Panc1 (cell line): Measurements from ENCODE around the gene NACAD. TPM values are rescaled to one million over a fixed set of nuclear protein-coding genes. Genes with fewer than 3 reads are reported as not detected.

Experiments
- ATAC-seq: fragments of 200-7000 bp; cut with Tn5 transposase; 2 replicates; pipeline ENCODE4 v1.9.1; 2020; ENCODE audit warnings: mild to moderate bottlenecking, moderate library complexity
- BruUV-seq: library from RNA; stranded (reverse); fragments of 400-500 nt; replicated peaks from 2 replicates; lab custom pipeline; 2021; lab: Mats Ljungman, UMichigan
- CTCF ChIA-PET: fragments of 300-600 bp; sonication (Branson Sonifier 250); formaldehyde crosslinking; loops from one replicate; lab custom pipeline; 2022; ENCODE audit warnings: antibody characterized with exemption; lab: Charles Lee
- POLR2A ChIA-PET: fragments of 300-600 bp; sonication (Branson Sonifier 250); formaldehyde crosslinking; loops from one replicate; lab custom pipeline; 2022; ENCODE audit warnings: antibody characterized with exemption; lab: Charles Lee
- DNase-seq: peaks from one replicate; pipeline ENCODE4 v3.0.0-alpha.2; 2010; ENCODE audit warnings: low read depth, low spot score
- H3K27ac ChIP-seq: 2 replicates; pipeline ENCODE4 v1.5.1; 2011; ENCODE audit warnings: mild to moderate bottlenecking, low read length, inconsistent platforms
- H3K27me3 ChIP-seq: fragments of 200-500 bp; sonication (Bioruptor generic); 2 replicates; pipeline ENCODE4 v1.6.0; 2014; ENCODE audit warnings: low read length, inconsistent platforms; ENCODE audit not compliant: control insufficient read depth, insufficient read depth
- H3K36me3 ChIP-seq: fragments of 200-500 bp; sonication (Bioruptor generic); 2 replicates; pipeline ENCODE4 v1.5.1; 2014; ENCODE audit warnings: inconsistent platforms, mild to moderate bottlenecking, low read length, moderate library complexity; ENCODE audit not compliant: control insufficient read depth, insufficient read depth
- H3K4me1 ChIP-seq: 2 replicates; pipeline ENCODE4 v1.5.1; 2011; ENCODE audit warnings: inconsistent platforms, mild to moderate bottlenecking, low read length, moderate library complexity; ENCODE audit not compliant: control insufficient read depth, insufficient read depth
- H3K4me3 ChIP-seq, 2 experiments: 2 replicates each; pipeline ENCODE4 v1.5.1; 2011 to 2012; ENCODE audit warnings: low read depth in 2 of 2, low read length in 2 of 2, mild to moderate bottlenecking in 2 of 2, inconsistent platforms in 1 of 2, moderate library complexity in 1 of 2
- H3K9me3 ChIP-seq: fragments of 200-500 bp; sonication (Bioruptor generic); 2 replicates; pipeline ENCODE4 v1.5.1; 2014; ENCODE audit warnings: low read depth, mild to moderate bottlenecking, inconsistent platforms, low read length, moderate library complexity; ENCODE audit not compliant: control insufficient read depth, insufficient read depth
- POLR2AphosphoS5 ChIP-seq: IDR thresholded peaks from 2 replicates; pipeline ENCODE4 v1.6.1; 2012; ENCODE audit warnings: mild to moderate bottlenecking, low read depth, low read length, moderate library complexity
- SIN3A ChIP-seq: IDR thresholded peaks from 2 replicates; pipeline ENCODE4 v1.6.1; 2012; ENCODE audit warnings: low read depth, mild to moderate bottlenecking, low read length, moderate library complexity, borderline replicate concordance; ENCODE audit not compliant: insufficient read depth
- TCF7L2 ChIP-seq: IDR thresholded peaks from 2 replicates; pipeline ENCODE4 v1.6.1; 2011; ENCODE audit warnings: mild to moderate bottlenecking, low read depth, low read length, inconsistent platforms
- in situ Hi-C: cut with HindIII; loops from 2 replicates; pipeline ENCODE4 v1.10.0; 2016; ENCODE audit warnings: low sequenced_read_pairs, low pct_unique_long_range_greater_than_20kb
- intact Hi-C: fragments of 100-400 bp; cut with micrococcal nuclease; formaldehyde crosslinking; loops from one replicate; pipeline ENCODE4 v1.10.0; 2022; ENCODE audit not compliant: unreplicated experiment
- total RNA-seq: library from RNA; stranded (reverse); gene quantifications from one replicate; pipeline ENCODE4 v1.2.1, GENCODE V29; 2021; ENCODE audit not compliant: unreplicated experiment
- TF ChIP-seq, protein P1 (sequence below), 2 experiments: IDR thresholded peaks; 2 replicates each; pipeline ENCODE4 v1.6.1; 2011 to 2012; ENCODE audit warnings: low read depth in 2 of 2, control low read depth in 1 of 2, low read length in 1 of 2, mild to moderate bottlenecking in 1 of 2, moderate library complexity in 1 of 2; ENCODE audit not compliant: insufficient read depth in 1 of 2
- TF ChIP-seq, protein P2 (sequence below): fragments of 450-650 bp; IDR thresholded peaks from 2 replicates; pipeline ENCODE4 v1.5.1; 2017; ENCODE audit warnings: mild to moderate bottlenecking

The NACAD gene
- total RNA-seq, 1 experiment from 2014 or later, result 5.3 TPM

DNA sequence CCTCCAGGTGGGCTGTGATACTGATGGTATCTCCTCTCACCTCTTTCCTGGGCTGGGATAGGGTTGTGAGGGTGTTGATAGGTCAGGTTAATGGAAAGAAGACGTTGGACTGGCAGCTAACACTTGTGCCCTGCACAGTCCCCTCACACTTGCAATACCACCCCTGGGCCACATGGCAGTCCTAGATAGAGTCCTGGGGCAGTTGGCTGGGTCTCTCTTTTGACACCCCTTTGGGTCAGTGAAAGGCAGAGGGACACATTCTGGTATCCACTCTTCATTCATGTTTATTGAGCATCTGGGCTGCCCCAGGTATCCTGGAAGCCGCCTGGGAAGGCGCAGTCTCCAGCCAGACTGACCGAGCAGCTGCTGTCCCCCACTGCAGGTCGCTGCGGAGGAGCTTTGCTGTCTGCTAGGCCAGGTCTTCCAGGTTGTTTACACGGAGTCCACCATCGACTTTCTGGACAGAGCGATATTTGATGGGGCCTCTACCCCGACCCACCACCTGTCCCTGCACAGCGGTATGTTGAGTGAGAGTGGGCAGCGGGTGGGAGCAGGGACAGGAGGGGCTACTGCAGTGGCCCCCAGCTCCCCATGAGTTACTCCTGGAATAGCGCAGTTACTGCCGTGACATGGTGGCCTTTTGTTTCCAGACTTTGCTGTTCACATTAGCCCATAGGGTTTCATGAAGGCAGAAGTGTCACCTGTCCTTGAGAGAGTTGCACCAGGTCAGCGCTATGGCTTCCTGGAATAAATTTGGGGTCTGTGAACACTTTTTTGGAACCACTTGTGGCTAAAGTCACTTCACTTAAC, 19.1 kb downstream of the NACAD start:
- CTCF ChIA-PET, result no interaction called here
- H3K4me3 ChIP-seq, result no peak overlapping the region
- POLR2A ChIA-PET, result interaction anchor here (0.6 kb wide), 1 partner anchor 48 kb away, joined by 5 read pairs; no protein-coding TSS in a partner anchor

DNA sequence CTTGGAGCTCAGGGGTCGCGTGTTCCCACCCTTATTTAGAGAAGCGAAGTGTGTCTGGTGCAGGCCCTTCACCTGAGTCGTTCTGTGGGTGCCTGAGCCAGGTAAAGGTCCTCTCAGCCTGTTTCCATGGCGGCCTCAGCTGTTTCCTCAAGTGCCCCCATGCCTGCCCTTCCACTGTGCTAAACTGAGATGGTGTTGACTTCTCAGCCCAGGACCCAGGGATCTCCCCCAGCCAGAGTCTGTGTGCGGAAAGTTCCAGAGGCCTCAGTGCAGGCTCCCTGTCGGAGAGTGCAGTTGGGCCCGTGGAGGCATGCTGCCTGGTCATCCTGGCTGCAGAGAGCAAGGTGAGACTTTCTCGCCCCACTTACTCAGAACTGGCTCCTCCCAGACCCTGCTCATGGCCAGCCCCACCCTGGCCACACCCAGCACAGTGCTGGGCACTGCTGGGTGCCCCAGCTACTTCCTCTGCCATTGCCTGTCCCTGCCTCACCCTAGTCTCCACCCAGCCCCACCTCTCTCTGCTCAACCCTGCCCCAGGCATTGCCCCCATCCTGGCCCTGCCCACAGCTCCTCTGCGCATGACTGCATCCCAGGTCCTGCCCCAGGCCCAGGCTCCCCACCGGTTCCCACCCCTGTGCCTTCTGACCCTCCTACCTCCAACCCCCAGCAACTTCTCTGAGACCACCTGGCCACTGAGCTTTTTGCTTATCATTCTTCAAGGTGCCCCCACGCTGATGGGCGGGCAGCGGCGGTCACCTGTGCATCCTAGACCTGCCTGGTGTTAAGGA, 20.3 kb downstream of the NACAD start:
- Histone ChIP-seq H3K4me1 (no peaks in the 10 kb centered on the region), H3K4me3 (no peak overlapping the region), H3K27me3 (no peaks in the 10 kb centered on the region), H3K27ac (no peak overlapping the region), H3K9me3 (no peaks in the 10 kb centered on the region), H3K36me3 (peaks cover 2% of the 10 kb centered on the region; the same call in 1 of the 2 replicates)
- in situ Hi-C loops, result no loop called here
- no peak for TF ChIP-seq SIN3A
- TF ChIP-seq, protein P1, sequence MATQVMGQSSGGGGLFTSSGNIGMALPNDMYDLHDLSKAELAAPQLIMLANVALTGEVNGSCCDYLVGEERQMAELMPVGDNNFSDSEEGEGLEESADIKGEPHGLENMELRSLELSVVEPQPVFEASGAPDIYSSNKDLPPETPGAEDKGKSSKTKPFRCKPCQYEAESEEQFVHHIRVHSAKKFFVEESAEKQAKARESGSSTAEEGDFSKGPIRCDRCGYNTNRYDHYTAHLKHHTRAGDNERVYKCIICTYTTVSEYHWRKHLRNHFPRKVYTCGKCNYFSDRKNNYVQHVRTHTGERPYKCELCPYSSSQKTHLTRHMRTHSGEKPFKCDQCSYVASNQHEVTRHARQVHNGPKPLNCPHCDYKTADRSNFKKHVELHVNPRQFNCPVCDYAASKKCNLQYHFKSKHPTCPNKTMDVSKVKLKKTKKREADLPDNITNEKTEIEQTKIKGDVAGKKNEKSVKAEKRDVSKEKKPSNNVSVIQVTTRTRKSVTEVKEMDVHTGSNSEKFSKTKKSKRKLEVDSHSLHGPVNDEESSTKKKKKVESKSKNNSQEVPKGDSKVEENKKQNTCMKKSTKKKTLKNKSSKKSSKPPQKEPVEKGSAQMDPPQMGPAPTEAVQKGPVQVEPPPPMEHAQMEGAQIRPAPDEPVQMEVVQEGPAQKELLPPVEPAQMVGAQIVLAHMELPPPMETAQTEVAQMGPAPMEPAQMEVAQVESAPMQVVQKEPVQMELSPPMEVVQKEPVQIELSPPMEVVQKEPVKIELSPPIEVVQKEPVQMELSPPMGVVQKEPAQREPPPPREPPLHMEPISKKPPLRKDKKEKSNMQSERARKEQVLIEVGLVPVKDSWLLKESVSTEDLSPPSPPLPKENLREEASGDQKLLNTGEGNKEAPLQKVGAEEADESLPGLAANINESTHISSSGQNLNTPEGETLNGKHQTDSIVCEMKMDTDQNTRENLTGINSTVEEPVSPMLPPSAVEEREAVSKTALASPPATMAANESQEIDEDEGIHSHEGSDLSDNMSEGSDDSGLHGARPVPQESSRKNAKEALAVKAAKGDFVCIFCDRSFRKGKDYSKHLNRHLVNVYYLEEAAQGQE (IDR thresholded peaks at IDR 0.05; ENCODE audit: insufficient read depth in 1 of 2, low read depth in 2 of 2, low read length in 1 of 2), result no peak
- TF ChIP-seq, protein P2, sequence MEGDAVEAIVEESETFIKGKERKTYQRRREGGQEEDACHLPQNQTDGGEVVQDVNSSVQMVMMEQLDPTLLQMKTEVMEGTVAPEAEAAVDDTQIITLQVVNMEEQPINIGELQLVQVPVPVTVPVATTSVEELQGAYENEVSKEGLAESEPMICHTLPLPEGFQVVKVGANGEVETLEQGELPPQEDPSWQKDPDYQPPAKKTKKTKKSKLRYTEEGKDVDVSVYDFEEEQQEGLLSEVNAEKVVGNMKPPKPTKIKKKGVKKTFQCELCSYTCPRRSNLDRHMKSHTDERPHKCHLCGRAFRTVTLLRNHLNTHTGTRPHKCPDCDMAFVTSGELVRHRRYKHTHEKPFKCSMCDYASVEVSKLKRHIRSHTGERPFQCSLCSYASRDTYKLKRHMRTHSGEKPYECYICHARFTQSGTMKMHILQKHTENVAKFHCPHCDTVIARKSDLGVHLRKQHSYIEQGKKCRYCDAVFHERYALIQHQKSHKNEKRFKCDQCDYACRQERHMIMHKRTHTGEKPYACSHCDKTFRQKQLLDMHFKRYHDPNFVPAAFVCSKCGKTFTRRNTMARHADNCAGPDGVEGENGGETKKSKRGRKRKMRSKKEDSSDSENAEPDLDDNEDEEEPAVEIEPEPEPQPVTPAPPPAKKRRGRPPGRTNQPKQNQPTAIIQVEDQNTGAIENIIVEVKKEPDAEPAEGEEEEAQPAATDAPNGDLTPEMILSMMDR, result no peak
- ChIA-PET POLR2A (no interaction called here), CTCF (no interaction called here)
- intact Hi-C loops, result no loop called here
- DNase-seq, result no peak
- ATAC-seq, result no peak
- BruUV-seq, result no TSS peak

More for the DNA sequence above, 19.1 kb downstream of the NACAD start:
- TF ChIP-seq TCF7L2 (no peak), SIN3A (no peak), POLR2AphosphoS5 (no peak)
- TF ChIP-seq, protein P2, result no peak
- ATAC-seq, result peak; percentile 51; the same call in 1 of the 2 replicates
- intact Hi-C loops (no loop called here), in situ Hi-C loops (no loop called here)
- no peaks in the 10 kb centered on the region for H3K27me3 ChIP-seq
- H3K27ac ChIP-seq, result no peak overlapping the region
- no peaks in the 10 kb centered on the region for H3K9me3 ChIP-seq
- H3K36me3 ChIP-seq, result no peaks in the 10 kb centered on the region
- no TSS peak for BruUV-seq
- H3K4me1 ChIP-seq, result no peaks in the 10 kb centered on the region
- DNase-seq, result no peak
